K562 (cell line): ENCODE measurements around the gene LSM12. TPM values are rescaled to one million over a fixed set of nuclear protein-coding genes. Genes with fewer than 3 reads are reported as not detected.

Experiments
- BMI1 ChIP-seq: fragments of 150-350 bp; IDR thresholded peaks from 2 replicates; pipeline ENCODE4 v1.6.1; 2014; ENCODE audit warnings: low read length
- CTCFL ChIP-seq: IDR thresholded peaks from 2 replicates; pipeline ENCODE4 v1.6.1; 2011; ENCODE audit warnings: borderline replicate concordance, low read depth, mild to moderate bottlenecking, moderate library complexity, low read length; ENCODE audit not compliant: insufficient read depth, poor library complexity, severe bottlenecking
- E2F8 ChIP-seq: fragments of 450-650 bp; IDR thresholded peaks from 2 replicates; pipeline ENCODE4 v1.7.1; 2018; ENCODE audit warnings: mild to moderate bottlenecking, low read depth; ENCODE audit not compliant: partially characterized antibody
- ERF ChIP-seq: fragments of 450-650 bp; formaldehyde crosslinking; IDR thresholded peaks from 2 replicates; pipeline ENCODE4 v1.4.0; 2020; ENCODE audit warnings: mild to moderate bottlenecking, mixed read lengths
- FOXK1 ChIP-seq: sonication (generic); formaldehyde crosslinking; IDR thresholded peaks from 2 replicates; pipeline ENCODE4 v1.8.0; 2022; ENCODE audit warnings: missing genetic modification reagents, mild to moderate bottlenecking, borderline replicate concordance
- HMGN3 ChIP-seq: IDR thresholded peaks from 2 replicates; pipeline ENCODE4 v1.6.1; 2011; ENCODE audit warnings: borderline replicate concordance, low read depth, mild to moderate bottlenecking, mixed read lengths, low read length; ENCODE audit not compliant: insufficient read length; ENCODE audit errors: extremely low read depth
- ILK ChIP-seq: fragments of 450-650 bp; IDR thresholded peaks from 2 replicates; pipeline ENCODE4 v1.6.1; 2016; ENCODE audit warnings: missing genetic modification characterization, low read depth, mild to moderate bottlenecking, missing compliant biosample characterization, moderate library complexity, borderline replicate concordance
- KAT8 ChIP-seq: fragments of 450-650 bp; IDR thresholded peaks from 2 replicates; pipeline ENCODE4 v1.6.1; 2016; ENCODE audit warnings: low read depth, mild to moderate bottlenecking
- KLF16 ChIP-seq: IDR thresholded peaks from 2 replicates; pipeline ENCODE4 v1.6.1; 2016; ENCODE audit warnings: antibody characterized with exemption
- MEIS2 ChIP-seq: fragments of 450-650 bp; IDR thresholded peaks from 2 replicates; pipeline ENCODE4 v1.6.1; 2014; ENCODE audit warnings: mild to moderate bottlenecking; ENCODE audit not compliant: partially characterized antibody
- NR2F6 ChIP-seq: fragments of 450-650 bp; formaldehyde crosslinking; IDR thresholded peaks from 2 replicates; pipeline ENCODE4 v1.4.0; 2020; ENCODE audit warnings: mild to moderate bottlenecking
- PATZ1 ChIP-seq: fragments of 250-450 bp; sonication (Bioruptor Pico); IDR thresholded peaks from 2 replicates; pipeline ENCODE4 v1.5.0; 2020; ENCODE audit warnings: mild to moderate bottlenecking, borderline replicate concordance
- PHB ChIP-seq: fragments of 250-450 bp; sonication (Bioruptor Pico); IDR thresholded peaks from 2 replicates; pipeline ENCODE4 v1.5.0; 2021
- PKNOX1 ChIP-seq: fragments of 450-650 bp; IDR thresholded peaks from 2 replicates; pipeline ENCODE4 v1.6.1; 2016
- RFX5 ChIP-seq: IDR thresholded peaks from 2 replicates; pipeline ENCODE4 v1.6.1; 2011; ENCODE audit warnings: low read depth, mild to moderate bottlenecking, improper control_type of control experiment, low read length
- SAFB ChIP-seq: fragments of 200-400 bp; formaldehyde crosslinking; IDR thresholded peaks from 2 replicates; pipeline ENCODE4 v1.6.1; 2017; ENCODE audit warnings: low read depth, low read length, borderline replicate concordance
- TEAD4 ChIP-seq, 2 experiments: sonication (generic) in 1 of 2; formaldehyde crosslinking in 1 of 2; IDR thresholded peaks; 2 replicates each; pipeline versions ENCODE4 v1.6.1 to v1.8.0; 2012 to 2022; ENCODE audit warnings: borderline replicate concordance in 1 of 2, inconsistent platforms in 1 of 2, low read length in 1 of 2, mild to moderate bottlenecking in 1 of 2, missing genetic modification reagents in 1 of 2
- ZNF41 ChIP-seq: fragments of 250-450 bp; sonication (Bioruptor Pico); conservative IDR thresholded peaks from 2 replicates; pipeline ENCODE4 v1.4.0; 2020; ENCODE audit warnings: mild to moderate bottlenecking
- ZNF695 ChIP-seq: fragments of 450-650 bp; formaldehyde crosslinking; IDR thresholded peaks from 2 replicates; pipeline ENCODE4 v1.4.0; 2020; ENCODE audit warnings: mild to moderate bottlenecking, moderate library complexity
- ZZZ3 ChIP-seq: fragments of 450-650 bp; IDR thresholded peaks from 2 replicates; pipeline ENCODE4 v1.6.1; 2016; ENCODE audit warnings: antibody characterized with exemption, mild to moderate bottlenecking, moderate library complexity
- polyA plus RNA-seq, 8 experiments: library from polyadenylated mRNA; depleted of rRNA in 4 of 8; stranded (reverse) in 5 of 8; unstranded in 3 of 8; fragments of >200 nt; fragmentation: Nextera tagmentation in 2 of 8; fragmentation: Illumina TruSeq in 1 of 8; extraction: Ambion mirVana in 2 of 8; extraction: Trizol in 1 of 8; gene quantifications; 2 replicates each; pipeline versions ENCODE4 v1.2.1 to v1.2.3, GENCODE V29; 2011 to 2014; ENCODE audit warnings: inconsistent platforms in 1 of 8, missing spikeins in 1 of 8
- total RNA-seq, 7 experiments: library from RNA; depleted of rRNA in 6 of 7; stranded (reverse); fragments of >200 nt in 6 of 7; fragmentation: Illumina TruSeq in 2 of 7; extraction: Trizol in 2 of 7; gene quantifications; 2 replicates each; pipeline versions ENCODE4 v1.2.1 to v1.2.3, GENCODE V29; 2011 to 2021; ENCODE audit warnings: low replicate concordance in 1 of 7

Gene LSM12
- total and polyA plus RNA-seq, 9 of the 15 experiments (the other 6 are each of a cell fraction or from before 2014, with no cell fraction given): 53.0 to 258 (median 89.3) TPM

GRCh38 chr17:44095647-44096496 is 29.4 kb upstream of the LSM12 start (continued):
- TF ChIP-seq NR2F6 (no peak), ZNF695 (CRISPR knock-in tag) (no peak), ZNF41 (CRISPR knock-in tag) (no peak), FOXK1 (CRISPR knock-in tag) (no peak), E2F8 (no peak), BMI1 (peak; percentile 58; the same call in 1 of the 2 replicates), ERF (CRISPR knock-in tag) (no peak), RFX5 (no peak), TEAD4 (IDR thresholded peaks at IDR 0.05; ENCODE audit: low read length) (no peak), TEAD4 (CRISPR knock-in tag; IDR thresholded peaks at IDR 0.05; ENCODE audit: borderline replicate concordance) (no peak), SAFB (no peak), CTCFL (no peak), ZZZ3 (no peak), MEIS2 (peak; percentile 91), PKNOX1 (peak; percentile 76), HMGN3 (no peak), ILK (tag) (no peak), KAT8 (no peak), PATZ1 (CRISPR knock-in tag) (no peak), KLF16 (no peak; the same call in 1 of the 2 replicates), PHB (no peak)
